SK-N-SH (cell line): ENCODE results near the gene LGALS13. TPM values are rescaled to one million over a fixed set of nuclear protein-coding genes. Genes with fewer than 3 reads are reported as not detected.

Experiments
- CTCF ChIA-PET: fragments of 300-600, 350-600 bp; formaldehyde crosslinking; extraction: SDS; loops from one replicate; lab custom pipeline; 2021; lab: Yijun Ruan, JAX
- POLR2A ChIA-PET: fragments of 350-600 bp; sonication (Branson Sonifier 250); formaldehyde crosslinking; extraction: SDS; loops from one replicate; lab custom pipeline; 2020; ENCODE audit warnings: antibody characterized with exemption, inconsistent platforms; lab: Yijun Ruan, JAX
- DNase-seq: peaks from one replicate; pipeline ENCODE4 v3.0.0; 2012
- H2AFZ ChIP-seq: fragments of 200-600 bp; sonication (generic); 2 replicates; pipeline ENCODE4 v1.8.1; 2016; ENCODE audit warnings: antibody characterized with exemption, mild to moderate bottlenecking, low read depth
- H3F3A ChIP-seq: fragments of 200-600 bp; sonication (generic); replicated peaks from 2 replicates; pipeline ENCODE3; 2016; ENCODE audit warnings: antibody characterized with exemption, mild to moderate bottlenecking; ENCODE audit not compliant: insufficient read depth
- H3K27ac ChIP-seq, 2 experiments: fragments of 200-500 bp in 1 of 2; fragments of 200-600 bp in 1 of 2; sonication (Bioruptor generic) in 1 of 2; sonication (generic), shearing (Covaris generic) in 1 of 2; 2 replicates each; pipeline versions ENCODE4 v1.5.1 to v1.6.1; 2014 to 2016; ENCODE audit warnings: low read depth in 2 of 2, inconsistent platforms in 1 of 2, low read length in 1 of 2, mild to moderate bottlenecking in 1 of 2, mixed read lengths in 1 of 2
- H3K27me3 ChIP-seq: fragments of 200-600 bp; sonication (generic), shearing (Covaris generic); 2 replicates; pipeline ENCODE4 v1.6.1; 2016; ENCODE audit warnings: mixed run types; ENCODE audit not compliant: insufficient read depth
- H3K36me3 ChIP-seq, 2 experiments: fragments of 200-500 bp in 1 of 2; fragments of 200-600 bp in 1 of 2; sonication (Bioruptor generic) in 1 of 2; sonication (generic) in 1 of 2; replicated peaks in 1 of 2; 2 replicates each; pipeline versions ENCODE3 to v1.5.1; 2014 to 2016; ENCODE audit warnings: low read length in 1 of 2, mild to moderate bottlenecking in 1 of 2; ENCODE audit not compliant: insufficient read depth in 2 of 2, control insufficient read depth in 1 of 2
- H3K4me1 ChIP-seq, 2 experiments: fragments of 200-500 bp in 1 of 2; fragments of 200-600 bp in 1 of 2; sonication (Bioruptor generic) in 1 of 2; sonication (generic), shearing (Covaris generic) in 1 of 2; 2 replicates each; pipeline versions ENCODE4 v1.5.1 to v1.6.1; 2014 to 2016; ENCODE audit warnings: low read depth in 1 of 2, low read length in 1 of 2, mixed run types in 1 of 2; ENCODE audit not compliant: insufficient read depth in 2 of 2, control insufficient read depth in 1 of 2
- H3K4me2 ChIP-seq: fragments of 200-600 bp; sonication (generic), shearing (Covaris generic); 2 replicates; pipeline ENCODE4 v1.6.1; 2017; ENCODE audit warnings: mixed run types
- H3K4me3 ChIP-seq, 2 experiments: fragments of 200-500 bp in 1 of 2; fragments of 200-600 bp in 1 of 2; sonication (Bioruptor generic) in 1 of 2; sonication (generic), shearing (Covaris generic) in 1 of 2; 2 replicates each; pipeline versions ENCODE4 v1.5.1 to v1.8.1; 2014 to 2016; ENCODE audit warnings: low read depth in 2 of 2, inconsistent platforms in 1 of 2, low read length in 1 of 2, mild to moderate bottlenecking in 1 of 2, mixed read lengths in 1 of 2, moderate library complexity in 1 of 2
- H3K79me2 ChIP-seq: fragments of 200-600 bp; sonication (generic); 2 replicates; pipeline ENCODE4 v1.8.1; 2017; ENCODE audit warnings: mild to moderate bottlenecking; ENCODE audit not compliant: insufficient read depth
- H3K9ac ChIP-seq: fragments of 200-600 bp; sonication (generic); 2 replicates; pipeline ENCODE4 v1.6.1; 2017; ENCODE audit warnings: mixed run types
- H3K9me2 ChIP-seq: fragments of 200-600 bp; sonication (generic); 2 replicates; pipeline ENCODE4 v1.6.1; 2017; ENCODE audit warnings: mixed run types
- H3K9me3 ChIP-seq: fragments of 200-600 bp; sonication (generic); 2 replicates; pipeline ENCODE4 v1.6.1; 2017; ENCODE audit warnings: mixed run types, mild to moderate bottlenecking, moderate library complexity
- H4K20me1 ChIP-seq: fragments of 200-600 bp; sonication (generic); 2 replicates; pipeline ENCODE4 v1.6.1; 2017; ENCODE audit warnings: mild to moderate bottlenecking, mixed run types; ENCODE audit not compliant: insufficient read depth
- FOSL2 ChIP-seq: IDR thresholded peaks from 2 replicates; pipeline ENCODE4 v1.4.0; 2012; ENCODE audit warnings: low read depth, mild to moderate bottlenecking, moderate library complexity, borderline replicate concordance
- FOXM1 ChIP-seq: IDR thresholded peaks from 2 replicates; pipeline ENCODE4 v1.4.0; 2012; ENCODE audit warnings: low read depth, mild to moderate bottlenecking
- NRF1 ChIP-seq: IDR thresholded peaks from 2 replicates; pipeline ENCODE4 v1.6.1; 2012; ENCODE audit warnings: low read depth, mild to moderate bottlenecking, low read length
- RAD21 ChIP-seq: IDR thresholded peaks from 2 replicates; pipeline ENCODE4 v1.6.1; 2012; ENCODE audit warnings: mild to moderate bottlenecking, low read length
- RFX5 ChIP-seq: IDR thresholded peaks from 2 replicates; pipeline ENCODE4 v1.6.1; 2012; ENCODE audit warnings: mild to moderate bottlenecking, improper control_type of control experiment, low read length
- SIN3A ChIP-seq: IDR thresholded peaks from 2 replicates; pipeline ENCODE4 v1.6.1; 2012; ENCODE audit warnings: low read depth, mild to moderate bottlenecking, low read length, moderate library complexity, borderline replicate concordance
- TEAD4 ChIP-seq: IDR thresholded peaks from 2 replicates; pipeline ENCODE4 v1.4.0; 2012; ENCODE audit warnings: mild to moderate bottlenecking, borderline replicate concordance; ENCODE audit not compliant: insufficient read depth
- YY1 ChIP-seq: IDR thresholded peaks from 2 replicates; pipeline ENCODE4 v1.4.0; 2012; ENCODE audit warnings: low read depth, mild to moderate bottlenecking
- WGBS: methylation state at CpG from one replicate; pipeline ENCODE4 v1.1.6; 2017; ENCODE audit warnings: low lambda C conversion rate; 5-methylcytosine and 5-hydroxymethylcytosine counted together
- polyA plus RNA-seq, 3 experiments: library from polyadenylated mRNA; depleted of rRNA; stranded (reverse); fragments of >200 nt; gene quantifications; 2 replicates each; pipeline ENCODE4 v1.2.3, GENCODE V29; 2012
- TF ChIP-seq, protein P1 (sequence below): IDR thresholded peaks from 2 replicates; pipeline ENCODE4; 2012
- TF ChIP-seq, protein P2 (sequence below): IDR thresholded peaks from 2 replicates; pipeline ENCODE4 v1.6.1; 2012; ENCODE audit warnings: mild to moderate bottlenecking, low read depth, low read length, moderate library complexity

LGALS13 gene
- polyA plus RNA-seq, 1 of the 3 experiments (the other 2 are of a cell fraction), result not detected

DNA sequence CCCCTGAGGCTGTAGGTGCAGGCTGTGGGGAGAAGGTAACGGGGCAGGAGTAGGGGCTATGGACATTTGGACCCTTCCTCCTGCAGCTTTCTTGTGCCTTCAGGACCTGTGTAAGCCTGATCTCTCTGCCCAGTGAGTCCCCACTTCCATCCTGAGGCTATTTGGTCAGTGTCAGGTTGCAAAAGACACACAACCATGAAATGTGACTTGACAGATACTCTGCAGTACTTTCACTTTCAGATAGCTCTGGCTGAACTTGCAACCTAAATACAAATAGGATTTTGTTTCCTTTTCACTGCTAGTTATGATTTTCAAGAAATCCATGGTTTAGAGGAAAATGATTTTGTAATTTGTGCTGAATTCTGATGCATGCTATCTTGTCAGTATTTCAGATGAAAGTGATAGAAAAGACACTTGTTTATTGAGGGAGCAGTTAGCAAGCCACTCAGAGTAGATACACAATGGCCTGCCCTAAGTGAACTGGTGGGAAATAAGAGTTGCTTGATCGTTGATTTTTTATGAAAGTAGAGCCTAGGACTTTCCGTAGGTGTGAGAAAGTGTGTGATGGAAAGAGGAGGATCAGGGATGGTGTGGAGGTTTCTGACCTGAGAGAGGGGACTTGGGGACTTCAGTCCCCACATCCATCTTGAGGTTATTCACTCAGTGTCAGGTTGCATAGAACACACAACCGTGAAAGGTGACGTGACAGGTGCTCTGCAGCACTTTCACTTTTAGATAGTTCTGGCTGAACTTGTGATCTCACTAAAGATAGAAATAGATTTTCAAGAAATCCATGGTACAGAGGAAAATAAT lies 44.3 kb upstream of the LGALS13 start:
- no peaks in the 10 kb centered on the region for H4K20me1 ChIP-seq
- no peak overlapping the region for H3K9ac ChIP-seq
- no peak for TF ChIP-seq YY1
- no peak for TF ChIP-seq NRF1
- TF ChIP-seq, all 33 proteins: peak for 0
- 46% methylated on average over 5 of the region's 5 CpGs for WGBS
- H3K27ac ChIP-seq, result no peak overlapping the region
- H3K9me3 ChIP-seq, result no peaks in the 10 kb centered on the region
- H3K4me3 ChIP-seq, result peak overlapping the region; percentile 2 to 31; a peak in 2 of 4 replicates
- ChIA-PET CTCF (no interaction called here), POLR2A (no interaction called here)
- H3K4me2 ChIP-seq, result peak overlapping the region; percentile 48; the same call in 1 of the 2 replicates
- H2AFZ ChIP-seq, result peak overlapping the region; percentile 32; the same call in 1 of the 2 replicates
- H3K79me2 ChIP-seq, result no peaks in the 10 kb centered on the region
- no peaks in the 10 kb centered on the region for H3K36me3 ChIP-seq
- no peak for DNase-seq
- H3K4me1 ChIP-seq, result peaks cover 0 to 3% of the 10 kb centered on the region in 2 experiments; a peak in 1 of 4 replicates
- no peaks in the 10 kb centered on the region for H3F3A ChIP-seq
- H3K9me2 ChIP-seq, result no peaks in the 10 kb centered on the region
- peaks cover under 1% of the 10 kb centered on the region; the same call in 1 of the 2 replicates for H3K27me3 ChIP-seq

DNA sequence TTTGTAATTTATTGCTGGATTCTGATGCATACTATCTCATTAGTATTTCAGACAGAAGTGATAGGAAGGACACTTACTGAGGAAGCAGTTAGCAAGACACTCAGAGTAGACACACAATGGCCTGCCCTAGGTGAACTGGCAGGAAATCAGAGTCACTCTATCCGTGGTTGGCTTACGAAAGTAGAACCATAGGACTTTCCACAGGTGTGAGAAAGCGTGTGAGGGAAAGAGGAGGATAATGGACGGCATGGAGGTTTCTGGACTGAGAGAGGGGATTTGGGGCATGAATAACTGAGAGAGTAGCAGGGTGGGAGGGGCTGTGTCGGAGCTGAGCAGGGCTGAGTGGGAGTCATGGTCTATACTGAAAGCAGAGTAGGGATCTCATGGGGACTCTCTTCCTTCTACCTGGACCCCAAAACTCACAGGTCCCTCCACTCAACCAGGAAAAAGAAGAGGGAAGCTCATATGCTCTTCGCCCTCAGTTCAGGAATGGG lies 43.7 kb upstream of the LGALS13 start:
- no peaks in the 10 kb centered on the region for H3F3A ChIP-seq
- H2AFZ ChIP-seq, result no peak overlapping the region
- WGBS, result 52% methylated on average over 6 of the region's 6 CpGs
- no peaks in the 10 kb centered on the region for H3K9me2 ChIP-seq
- H3K9me3 ChIP-seq, result no peaks in the 10 kb centered on the region
- H3K27me3 ChIP-seq, result no peaks in the 10 kb centered on the region; the same call in 1 of the 2 replicates
- H3K36me3 ChIP-seq, result no peaks in the 10 kb centered on the region
- H3K27ac ChIP-seq, result no peak overlapping the region
- no peak overlapping the region for H3K4me3 ChIP-seq
- no peaks in the 10 kb centered on the region for H4K20me1 ChIP-seq
- no peak overlapping the region for H3K9ac ChIP-seq
- H3K4me2 ChIP-seq, result peak overlapping the region; percentile 48; the same call in 1 of the 2 replicates
- CTCF ChIA-PET, result no interaction called here
- peaks cover 0 to 3% of the 10 kb centered on the region in 2 experiments; a peak in 1 of 4 replicates for H3K4me1 ChIP-seq
- POLR2A ChIA-PET, result no interaction called here
- no peak for DNase-seq
- H3K79me2 ChIP-seq, result no peaks in the 10 kb centered on the region
- TF ChIP-seq FOXM1 (no peak), FOSL2 (no peak), TEAD4 (no peak), RAD21 (no peak), SIN3A (no peak), RFX5 (no peak)
- TF ChIP-seq, protein P1, sequence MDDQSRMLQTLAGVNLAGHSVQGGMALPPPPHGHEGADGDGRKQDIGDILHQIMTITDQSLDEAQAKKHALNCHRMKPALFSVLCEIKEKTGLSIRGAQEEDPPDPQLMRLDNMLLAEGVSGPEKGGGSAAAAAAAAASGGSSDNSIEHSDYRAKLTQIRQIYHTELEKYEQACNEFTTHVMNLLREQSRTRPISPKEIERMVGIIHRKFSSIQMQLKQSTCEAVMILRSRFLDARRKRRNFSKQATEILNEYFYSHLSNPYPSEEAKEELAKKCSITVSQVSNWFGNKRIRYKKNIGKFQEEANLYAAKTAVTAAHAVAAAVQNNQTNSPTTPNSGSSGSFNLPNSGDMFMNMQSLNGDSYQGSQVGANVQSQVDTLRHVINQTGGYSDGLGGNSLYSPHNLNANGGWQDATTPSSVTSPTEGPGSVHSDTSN, result no peak
- TF ChIP-seq, protein P2, sequence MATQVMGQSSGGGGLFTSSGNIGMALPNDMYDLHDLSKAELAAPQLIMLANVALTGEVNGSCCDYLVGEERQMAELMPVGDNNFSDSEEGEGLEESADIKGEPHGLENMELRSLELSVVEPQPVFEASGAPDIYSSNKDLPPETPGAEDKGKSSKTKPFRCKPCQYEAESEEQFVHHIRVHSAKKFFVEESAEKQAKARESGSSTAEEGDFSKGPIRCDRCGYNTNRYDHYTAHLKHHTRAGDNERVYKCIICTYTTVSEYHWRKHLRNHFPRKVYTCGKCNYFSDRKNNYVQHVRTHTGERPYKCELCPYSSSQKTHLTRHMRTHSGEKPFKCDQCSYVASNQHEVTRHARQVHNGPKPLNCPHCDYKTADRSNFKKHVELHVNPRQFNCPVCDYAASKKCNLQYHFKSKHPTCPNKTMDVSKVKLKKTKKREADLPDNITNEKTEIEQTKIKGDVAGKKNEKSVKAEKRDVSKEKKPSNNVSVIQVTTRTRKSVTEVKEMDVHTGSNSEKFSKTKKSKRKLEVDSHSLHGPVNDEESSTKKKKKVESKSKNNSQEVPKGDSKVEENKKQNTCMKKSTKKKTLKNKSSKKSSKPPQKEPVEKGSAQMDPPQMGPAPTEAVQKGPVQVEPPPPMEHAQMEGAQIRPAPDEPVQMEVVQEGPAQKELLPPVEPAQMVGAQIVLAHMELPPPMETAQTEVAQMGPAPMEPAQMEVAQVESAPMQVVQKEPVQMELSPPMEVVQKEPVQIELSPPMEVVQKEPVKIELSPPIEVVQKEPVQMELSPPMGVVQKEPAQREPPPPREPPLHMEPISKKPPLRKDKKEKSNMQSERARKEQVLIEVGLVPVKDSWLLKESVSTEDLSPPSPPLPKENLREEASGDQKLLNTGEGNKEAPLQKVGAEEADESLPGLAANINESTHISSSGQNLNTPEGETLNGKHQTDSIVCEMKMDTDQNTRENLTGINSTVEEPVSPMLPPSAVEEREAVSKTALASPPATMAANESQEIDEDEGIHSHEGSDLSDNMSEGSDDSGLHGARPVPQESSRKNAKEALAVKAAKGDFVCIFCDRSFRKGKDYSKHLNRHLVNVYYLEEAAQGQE, result no peak
- TF ChIP-seq, all 33 proteins: peak for 0
